Endothelial cell of umbilical vein (primary cell): ENCODE results near the gene DIAPH2. TPM values are rescaled to one million over a fixed set of nuclear protein-coding genes. Genes with fewer than 3 reads are reported as not detected.

Experiments used
- BruUV-seq: library from RNA; stranded (reverse); fragments of 400-500 nt; replicated peaks from 2 replicates; lab custom pipeline; 2021; lab: Mats Ljungman, UMichigan
- CTCF ChIA-PET: fragments of 300-600, 350-600 bp; sonication (Branson Sonifier 250); formaldehyde crosslinking; loops from one replicate; lab custom pipeline; 2021; ENCODE audit warnings: antibody characterized with exemption, inconsistent platforms; lab: Charles Lee
- POLR2A ChIA-PET: fragments of 300-600, 350-600 bp; sonication (Branson Sonifier 250); formaldehyde crosslinking; loops from one replicate; lab custom pipeline; 2021; ENCODE audit warnings: antibody characterized with exemption, inconsistent platforms; lab: Charles Lee
- DNase-seq: peaks from one replicate; pipeline ENCODE4 v3.0.0-alpha.2; 2011; ENCODE audit warnings: low read depth, low spot score
- FAIRE-seq: peaks from 2 replicates; lab custom pipeline; 2011; peaks lifted over from hg19 to GRCh38; lab: Jason Lieb, UNC
- H2AFZ ChIP-seq: 2 replicates; pipeline ENCODE4 v1.6.0; 2012; ENCODE audit warnings: low read depth, low read length, control low read depth, inconsistent platforms
- H3K27ac ChIP-seq: 2 replicates; pipeline ENCODE4 v1.5.1; 2011; ENCODE audit warnings: low read depth, mild to moderate bottlenecking, control low read depth, low read length, moderate library complexity; ENCODE audit not compliant: insufficient read depth
- H3K27me3 ChIP-seq, 2 experiments: 2 replicates each; pipeline versions ENCODE4 v1.6.0 to v1.6.1; 2011; ENCODE audit warnings: low read length in 2 of 2, mixed read lengths in 1 of 2; ENCODE audit not compliant: control insufficient read depth in 2 of 2, insufficient read depth in 2 of 2
- H3K36me3 ChIP-seq, 2 experiments: 2 replicates in 1 of 2; 3 replicates in 1 of 2; pipeline ENCODE4 v1.5.1; 2011; ENCODE audit warnings: low read length in 2 of 2, mild to moderate bottlenecking in 1 of 2, moderate library complexity in 1 of 2; ENCODE audit not compliant: control insufficient read depth in 2 of 2, insufficient read depth in 2 of 2; ENCODE audit errors: extremely low read depth in 1 of 2
- H3K4me1 ChIP-seq: 3 replicates; pipeline ENCODE4 v1.5.1; 2011; ENCODE audit warnings: mild to moderate bottlenecking, low read length; ENCODE audit not compliant: control insufficient read depth, insufficient read depth; ENCODE audit errors: extremely low read depth
- H3K4me2 ChIP-seq: 2 replicates; pipeline ENCODE4 v1.6.1; 2011; ENCODE audit warnings: low read length, control low read depth, mixed read lengths; ENCODE audit not compliant: insufficient read depth
- H3K4me3 ChIP-seq, 3 experiments: fragments of 200-600 bp in 1 of 3; sonication (generic), shearing (Covaris generic) in 1 of 3; replicated peaks in 1 of 3; 2 replicates each; pipeline ENCODE4 v1.5.1; 2011 to 2016; ENCODE audit warnings: control low read depth in 3 of 3, low read length in 3 of 3, mild to moderate bottlenecking in 2 of 3, inconsistent platforms in 1 of 3, low read depth in 1 of 3, moderate library complexity in 1 of 3; ENCODE audit not compliant: insufficient read depth in 1 of 3
- H3K79me2 ChIP-seq: 2 replicates; pipeline ENCODE4 v1.6.0; 2012; ENCODE audit warnings: low read length, inconsistent platforms; ENCODE audit not compliant: control insufficient read depth, insufficient read depth
- H3K9ac ChIP-seq: replicated peaks from 2 replicates; pipeline ENCODE3; 2011; ENCODE audit warnings: low read length, control low read depth; ENCODE audit not compliant: insufficient read depth; ENCODE audit errors: extremely low read depth
- H3K9me1 ChIP-seq: replicated peaks from 3 replicates; pipeline ENCODE4 v1.6.0; 2011; ENCODE audit warnings: mild to moderate bottlenecking, low read length; ENCODE audit not compliant: control insufficient read depth, insufficient read depth; ENCODE audit errors: extremely low read depth
- H3K9me3 ChIP-seq: replicated peaks from 2 replicates; pipeline ENCODE4 v1.5.1; 2012; ENCODE audit warnings: low read length, inconsistent platforms; ENCODE audit not compliant: control insufficient read depth, insufficient read depth
- H4K20me1 ChIP-seq: replicated peaks from 2 replicates; pipeline ENCODE3; 2011; ENCODE audit warnings: mild to moderate bottlenecking, low read length; ENCODE audit not compliant: control insufficient read depth, insufficient read depth; ENCODE audit errors: extremely low read depth
- CTCF ChIP-seq, 2 donors: IDR thresholded peaks; 1 replicate in 1 of 2; 2 replicates in 1 of 2; pipeline ENCODE4 v1.5.1; 2011; ENCODE audit warnings: low read length in 2 of 2, mild to moderate bottlenecking in 2 of 2, moderate library complexity in 2 of 2, control low read depth in 1 of 2, inconsistent platforms in 1 of 2, low read depth in 1 of 2; ENCODE audit not compliant: insufficient read depth in 1 of 2; ENCODE audit errors: extremely low read depth in 1 of 2
- EZH2 ChIP-seq: IDR thresholded peaks from 2 replicates; pipeline ENCODE4 v1.6.1; 2012; ENCODE audit warnings: borderline replicate concordance, low read depth, mild to moderate bottlenecking, moderate library complexity, low read length, inconsistent platforms; ENCODE audit not compliant: severe bottlenecking
- FOS ChIP-seq: IDR thresholded peaks from 2 replicates; pipeline ENCODE4 v1.6.1; 2011; ENCODE audit warnings: mild to moderate bottlenecking, low read length, moderate library complexity, borderline replicate concordance; ENCODE audit not compliant: insufficient read depth
- GATA2 ChIP-seq: IDR thresholded peaks from 2 replicates; pipeline ENCODE4 v1.7.0; 2011; ENCODE audit warnings: low read depth, mild to moderate bottlenecking, moderate library complexity, mixed read lengths, low read length; ENCODE audit not compliant: insufficient read length, insufficient read depth
- JUN ChIP-seq: IDR thresholded peaks from 2 replicates; pipeline ENCODE4 v1.6.1; 2011; ENCODE audit warnings: borderline replicate concordance, low read depth; ENCODE audit not compliant: insufficient read length, insufficient read depth
- MAX ChIP-seq: IDR thresholded peaks from 2 replicates; pipeline ENCODE4 v1.6.1; 2011; ENCODE audit not compliant: insufficient read depth, insufficient read length
- MYC ChIP-seq: IDR thresholded peaks from one replicate; pipeline ENCODE4 v1.6.1; 2011; ENCODE audit warnings: mild to moderate bottlenecking, low read depth, low read length
- POLR2A ChIP-seq: IDR thresholded peaks from 2 replicates; pipeline ENCODE4 v1.6.1; 2012; ENCODE audit warnings: low read depth, mild to moderate bottlenecking, control low read depth, low read length
- POLR2AphosphoS5 ChIP-seq: IDR thresholded peaks from 2 replicates; pipeline ENCODE4 v1.6.1; 2012; ENCODE audit warnings: low read depth, mild to moderate bottlenecking, control low read depth, low read length, moderate library complexity; ENCODE audit not compliant: insufficient read depth
- dilution Hi-C: fragments of 300-500 bp; cut with MboI; formaldehyde crosslinking; loops from one replicate; pipeline ENCODE4 v1.15.0; 2019; ENCODE audit warnings: low sequenced_read_pairs; ENCODE audit not compliant: extremely low pct_ligation_motif_present
- intact Hi-C: fragments of 100-400 bp; cut with micrococcal nuclease; formaldehyde crosslinking; loops from one replicate; pipeline ENCODE4 v1.10.0; 2022
- polyA plus RNA-seq, 4 experiments: library from polyadenylated mRNA; depleted of rRNA in 3 of 4; stranded (reverse) in 3 of 4; unstranded in 1 of 4; fragments of >200 nt; gene quantifications; 2 replicates each; pipeline versions ENCODE4 v1.2.1 to v1.2.3, GENCODE V29; 2011 to 2012; ENCODE audit warnings: missing spikeins in 1 of 4
- total RNA-seq: library from RNA; stranded (reverse); gene quantifications from 2 replicates; pipeline ENCODE4 v1.2.3, GENCODE V29; 2021

The DIAPH2 gene
- total and polyA plus RNA-seq, 2 donors (not counting 3 experiments of a cell fraction or from before 2014, with no cell fraction given) = 3.0 to 30.0 TPM

- dilution Hi-C loops = no loop called here
- intact Hi-C loops = loop anchor here (5.0 kb wide), 1 partner anchor 715 kb away; no protein-coding TSS in a partner anchor
- DNase-seq (no peak), FAIRE-seq (no peak)
- Histone ChIP-seq H3K9me3 (no peaks in the 10 kb centered on the region), H3K4me2 (no peak overlapping the region), H3K36me3 (no peaks in the 10 kb centered on the region), H3K9me1 (no peaks in the 10 kb centered on the region), H3K27me3 (no peaks in the 10 kb centered on the region), H2AFZ (no peak overlapping the region), H4K20me1 (no peaks in the 10 kb centered on the region), H3K4me3 (no peak overlapping the region), H3K4me1 (peaks cover 7% of the 10 kb centered on the region), H3K79me2 (no peaks in the 10 kb centered on the region), H3K27ac (no peak overlapping the region), H3K9ac (no peak overlapping the region)
- CTCF ChIA-PET = interaction anchor here (1.4 kb wide), 1 partner anchor 657 kb away, joined by 4 read pairs; no protein-coding TSS in a partner anchor
- TF ChIP-seq EZH2 = no peak
- TF ChIP-seq GATA2 = no peak
- TF ChIP-seq POLR2AphosphoS5 = no peak
- no peak for TF ChIP-seq CTCF (IDR thresholded peaks at IDR 0.05; ENCODE audit: extremely low read depth in 1 of 2, insufficient read depth in 1 of 2, low read depth in 1 of 2, low read length in 2 of 2)
- TF ChIP-seq MYC = no peak
- no peak for TF ChIP-seq MAX
- TF ChIP-seq FOS = no peak
- TF ChIP-seq POLR2A = no peak
- TF ChIP-seq JUN = no peak
- POLR2A ChIA-PET = no interaction called here
- BruUV-seq = no TSS peak
These were observed 342.8 kb downstream of the DIAPH2 start for GRCh38 chrX:97027384-97027922.
